ENCODE measurements around the gene PRSS33.

PRSS33 gene

DNA sequence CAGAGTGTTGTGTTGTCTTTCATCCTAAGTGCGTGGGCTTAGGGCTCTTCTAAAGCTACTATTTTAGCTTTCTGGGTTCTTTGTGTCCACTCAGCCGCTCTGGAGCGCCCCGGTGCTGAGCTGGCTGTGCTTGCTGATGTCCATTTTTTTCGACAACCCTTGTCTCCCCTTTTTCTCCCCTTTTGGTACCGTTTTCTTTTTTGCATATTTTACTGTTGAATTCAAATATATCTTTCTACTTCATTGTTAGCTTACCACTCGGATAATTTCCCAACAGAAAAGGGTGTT lies 33.7 kb downstream of the PRSS33 start:
- Histone ChIP-seq H3K4me3 (ENCODE audit: low read depth, low read length) (peak overlapping the region; percentile 91), H3K14ac (ENCODE audit: low read length) (peak overlapping the region; percentile 39), H2BK120ac (ENCODE audit: insufficient read depth, low read length, poor library complexity) (no peak overlapping the region), H2BK5ac (ENCODE audit: low read depth, low read length, poor library complexity) (no peak overlapping the region), H3K4ac (ENCODE audit: low read depth, low read length) (peak overlapping the region; percentile 100), H3K36me3 (ENCODE audit: control insufficient read depth in 1 of 2, insufficient read depth in 2 of 2, low read length in 2 of 2) (peaks cover 15 to 22% of the 10 kb centered on the region in 2 experiments), H4K8ac (ENCODE audit: low read depth, low read length) (no peak overlapping the region), H3K27me3 (ENCODE audit: insufficient read depth, low read length) (no peaks in the 10 kb centered on the region), H3K4me2 (ENCODE audit: low read length) (peak overlapping the region; percentile 91), H3K79me2 (ENCODE audit: control insufficient read depth, insufficient read depth, low read length, poor library complexity) (peaks cover 46% of the 10 kb centered on the region), H3K18ac (ENCODE audit: low read length) (no peak overlapping the region), H3K9ac (ENCODE audit: low read length) (peak overlapping the region; percentile 82), H3K23ac (ENCODE audit: low read length) (no peak overlapping the region), H2AFZ (ENCODE audit: insufficient read depth, low read length, poor library complexity) (no peak overlapping the region), H3K79me1 (ENCODE audit: low read length) (peaks cover 20% of the 10 kb centered on the region), H3K4me1 (ENCODE audit: control insufficient read depth in 1 of 2, insufficient read depth in 2 of 2, low read length in 2 of 2) (peaks cover 10 to 14% of the 10 kb centered on the region in 2 experiments), H2BK12ac (ENCODE audit: low read length) (no peak overlapping the region), H3K27ac (ENCODE audit: low read depth, low read length) (peak overlapping the region; percentile 99), H4K12ac (ENCODE audit: low read depth, low read length) (no peak overlapping the region), H4K91ac (ENCODE audit: low read depth, low read length) (no peak overlapping the region), H2AK5ac (ENCODE audit: low read length) (no peak overlapping the region), H3K9me3 (ENCODE audit: insufficient read depth, low read depth, low read length) (no peaks in the 10 kb centered on the region)
- DNase-seq, result no peak
- WGBS (ENCODE audit: extremely low coverage, insufficient coverage, insufficient read length), result no CpG with 5 or more reads among the region's 7 CpGs

DNA sequence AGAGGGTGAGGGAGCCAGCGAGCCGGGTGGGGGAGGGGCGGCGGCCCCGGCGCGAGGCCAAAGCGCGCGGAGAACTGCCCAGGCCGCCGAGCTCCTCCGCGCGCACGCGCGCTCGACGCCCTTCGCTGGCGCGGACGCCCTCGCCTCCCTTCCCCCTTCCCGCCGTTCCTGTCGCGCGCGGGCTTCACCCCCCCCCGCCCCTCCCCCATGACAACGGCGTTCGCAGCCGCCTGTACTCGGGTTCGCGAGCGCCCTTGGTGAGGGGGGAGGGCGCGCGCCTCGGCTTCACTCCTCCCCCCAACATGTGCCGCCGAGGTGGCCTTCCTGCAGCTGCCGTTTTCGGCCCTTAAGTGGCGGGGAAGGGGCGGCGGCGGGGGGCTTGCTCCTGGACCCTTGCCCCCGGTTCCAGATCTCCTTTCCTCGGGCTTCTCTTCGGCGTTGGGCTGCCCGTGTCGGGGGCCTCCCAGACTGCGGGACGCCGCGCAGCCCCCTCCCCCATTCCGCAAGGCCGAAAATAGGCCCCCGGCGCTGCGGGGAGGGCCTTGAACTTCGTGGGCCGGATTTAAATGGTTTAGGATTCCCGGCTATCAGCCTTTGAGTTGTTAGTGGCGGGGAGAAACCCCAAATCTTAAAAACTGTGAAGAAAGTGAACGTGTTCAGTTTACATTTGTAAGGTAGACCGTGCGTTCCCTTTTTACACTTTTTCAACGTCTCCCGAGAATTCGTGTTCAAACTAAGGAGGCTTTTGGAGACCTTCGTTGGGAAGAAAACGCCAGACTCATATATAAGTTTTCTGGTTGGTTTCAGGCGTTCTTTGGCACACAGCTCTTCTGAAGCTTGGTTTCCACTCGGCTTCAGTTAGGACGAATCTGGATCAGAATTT lies 34.3 kb downstream of the PRSS33 start:
- Histone ChIP-seq H3K23ac (ENCODE audit: low read length) (no peak overlapping the region), H3K79me1 (ENCODE audit: low read length) (peaks cover 20% of the 10 kb centered on the region), H3K4me1 (ENCODE audit: control insufficient read depth in 1 of 2, insufficient read depth in 2 of 2, low read length in 2 of 2) (peaks cover 10 to 14% of the 10 kb centered on the region in 2 experiments), H3K9ac (ENCODE audit: low read length) (peak overlapping the region; percentile 82), H2BK5ac (ENCODE audit: low read depth, low read length, poor library complexity) (peak overlapping the region; percentile 99), H4K8ac (ENCODE audit: low read depth, low read length) (peak overlapping the region; percentile 98), H2AFZ (ENCODE audit: insufficient read depth, low read length, poor library complexity) (peak overlapping the region; percentile 90), H2BK12ac (ENCODE audit: low read length) (peak overlapping the region; percentile 11), H3K79me2 (ENCODE audit: control insufficient read depth, insufficient read depth, low read length, poor library complexity) (peaks cover 46% of the 10 kb centered on the region), H3K14ac (ENCODE audit: low read length) (peak overlapping the region; percentile 98), H2AK5ac (ENCODE audit: low read length) (peak overlapping the region; percentile 96), H3K36me3 (ENCODE audit: control insufficient read depth in 1 of 2, insufficient read depth in 2 of 2, low read length in 2 of 2) (peaks cover 14 to 17% of the 10 kb centered on the region in 2 experiments), H3K4me2 (ENCODE audit: low read length) (peak overlapping the region; percentile 91), H3K18ac (ENCODE audit: low read length) (peak overlapping the region; percentile 100), H4K91ac (ENCODE audit: low read depth, low read length) (peak overlapping the region; percentile 98), H2BK120ac (ENCODE audit: insufficient read depth, low read length, poor library complexity) (peak overlapping the region; percentile 89), H3K27me3 (ENCODE audit: insufficient read depth, low read length) (no peaks in the 10 kb centered on the region), H3K27ac (ENCODE audit: low read depth, low read length) (peak overlapping the region; percentile 99), H3K4me3 (ENCODE audit: low read depth, low read length) (peak overlapping the region; percentile 91), H4K12ac (ENCODE audit: low read depth, low read length) (peak overlapping the region; percentile 97), H3K9me3 (ENCODE audit: insufficient read depth, low read depth, low read length) (no peaks in the 10 kb centered on the region), H3K4ac (ENCODE audit: low read depth, low read length) (peak overlapping the region; percentile 100)
- DNase-seq, result peak; percentile 65 to 75
- WGBS (ENCODE audit: extremely low coverage, insufficient coverage, insufficient read length), result no CpG with 5 or more reads among the region's 82 CpGs

DNA sequence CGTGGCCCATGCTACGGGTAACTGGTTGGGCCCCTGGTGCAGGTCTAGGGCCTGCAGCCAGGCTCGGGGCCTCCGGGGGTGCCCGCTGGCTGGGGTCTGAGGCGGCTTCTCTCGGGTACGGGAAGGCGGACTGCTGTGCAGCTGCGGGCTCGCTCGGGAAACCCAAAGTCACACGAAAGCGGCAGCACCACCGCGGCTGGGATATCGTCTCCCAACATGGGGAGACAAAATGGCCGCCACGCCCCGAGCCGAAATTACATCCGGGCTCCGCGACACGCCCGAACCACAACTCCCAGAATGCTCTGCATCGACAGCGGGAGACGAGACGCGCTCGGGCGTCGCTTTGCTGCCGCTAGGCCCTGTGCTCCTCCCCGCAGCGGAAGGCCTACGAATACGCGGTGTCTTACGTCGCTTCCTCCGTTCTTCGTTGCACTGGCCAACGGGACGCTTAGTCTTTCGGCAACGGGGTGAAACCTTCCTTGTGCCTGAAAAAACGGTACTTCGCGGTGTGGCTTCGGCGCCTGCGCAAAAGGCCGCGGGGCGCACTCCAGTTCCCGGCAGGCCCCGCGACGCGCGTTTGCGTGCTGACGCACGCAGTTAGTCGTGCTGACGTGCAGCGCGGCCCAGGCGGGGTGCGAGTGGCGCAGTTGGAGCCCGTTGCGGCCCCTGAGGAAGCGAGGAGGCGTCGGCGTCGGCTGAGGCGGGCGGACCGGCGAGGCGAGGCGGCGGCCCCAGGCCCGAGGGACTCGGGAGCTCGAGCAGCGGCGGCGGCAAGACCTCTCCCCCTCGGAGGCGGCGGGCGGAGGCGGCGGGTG lies 35.1 kb downstream of the PRSS33 start, which contains the start of gene SRRM2:
TSS of gene SRRM2 (plus strand) at position 604 of the 815 bp plus-strand sequence. CDS start 3,727 bp downstream, outside the sequence.
- H4K91ac ChIP-seq (ENCODE audit: low read depth, low read length), result peak within 1 kb of the TSS; percentile 98
- H2BK5ac ChIP-seq (ENCODE audit: low read depth, low read length, poor library complexity), result peak within 1 kb of the TSS; percentile 99
- H4K12ac ChIP-seq (ENCODE audit: low read depth, low read length), result peak within 1 kb of the TSS; percentile 97
- peak within 1 kb of the TSS; percentile 98 for H4K8ac ChIP-seq (ENCODE audit: low read depth, low read length)
- peaks cover 46% of the 10 kb centered on the region for H3K79me2 ChIP-seq (ENCODE audit: control insufficient read depth, insufficient read depth, low read length, poor library complexity)
- peaks cover 6 to 8% of the 10 kb centered on the region in 2 experiments for H3K36me3 ChIP-seq (ENCODE audit: control insufficient read depth in 1 of 2, insufficient read depth in 2 of 2, low read length in 2 of 2)
- H3K9ac ChIP-seq (ENCODE audit: low read length), result peak within 1 kb of the TSS; percentile 97
- H2AK5ac ChIP-seq (ENCODE audit: low read length), result peak within 1 kb of the TSS; percentile 96
- H2BK120ac ChIP-seq (ENCODE audit: insufficient read depth, low read length, poor library complexity), result peak within 1 kb of the TSS; percentile 89
- no CpG with 5 or more reads among the region's 99 CpGs for WGBS (ENCODE audit: extremely low coverage, insufficient coverage, insufficient read length)
- no peaks in the 10 kb centered on the region for H3K27me3 ChIP-seq (ENCODE audit: insufficient read depth, low read length)
- no peak within 1 kb of the TSS for H3K23ac ChIP-seq (ENCODE audit: low read length)
- peak within 1 kb of the TSS; percentile 99 for H3K27ac ChIP-seq (ENCODE audit: low read depth, low read length)
- peaks cover 20% of the 10 kb centered on the region for H3K79me1 ChIP-seq (ENCODE audit: low read length)
- peak within 1 kb of the TSS; percentile 100 for H3K4ac ChIP-seq (ENCODE audit: low read depth, low read length)
- peak within 1 kb of the TSS; percentile 91 for H3K4me3 ChIP-seq (ENCODE audit: low read depth, low read length)
- H3K4me2 ChIP-seq (ENCODE audit: low read length), result peak within 1 kb of the TSS; percentile 91
- peak; percentile 91 to 97 for DNase-seq
- peaks cover 10 to 14% of the 10 kb centered on the region in 2 experiments for H3K4me1 ChIP-seq (ENCODE audit: control insufficient read depth in 1 of 2, insufficient read depth in 2 of 2, low read length in 2 of 2)
- H3K14ac ChIP-seq (ENCODE audit: low read length), result peak within 1 kb of the TSS; percentile 99
- H2BK12ac ChIP-seq (ENCODE audit: low read length), result peak within 1 kb of the TSS; percentile 55
- H2AFZ ChIP-seq (ENCODE audit: insufficient read depth, low read length, poor library complexity), result peak within 1 kb of the TSS; percentile 99
- peak within 1 kb of the TSS; percentile 100 for H3K18ac ChIP-seq (ENCODE audit: low read length)
- H3K9me3 ChIP-seq (ENCODE audit: insufficient read depth, low read depth, low read length), result no peaks in the 10 kb centered on the region

DNA sequence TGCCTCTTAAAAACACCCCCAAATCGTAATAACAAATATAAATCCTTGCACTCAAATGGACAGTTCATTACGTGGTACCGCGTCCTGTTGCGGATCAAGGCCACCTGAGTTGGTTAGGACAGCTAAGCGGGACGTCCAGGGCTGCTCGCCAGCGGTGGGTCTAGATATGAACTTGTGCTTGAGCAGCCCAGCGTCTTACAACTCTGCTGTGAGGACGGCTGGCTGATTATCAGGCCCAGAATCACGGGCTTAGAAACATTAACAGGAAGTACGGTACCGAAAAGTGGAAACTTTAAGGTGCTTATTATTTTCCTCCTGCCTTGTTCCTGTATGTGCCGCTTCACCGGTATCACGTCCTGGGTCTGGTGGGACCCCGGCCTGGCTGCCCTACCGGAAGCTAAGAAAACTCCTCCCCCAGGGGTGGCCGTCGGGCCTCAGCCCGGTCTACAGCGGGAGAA lies 35.8 kb downstream of the PRSS33 start:
- Histone ChIP-seq H2BK5ac (ENCODE audit: low read depth, low read length, poor library complexity) (peak overlapping the region; percentile 90), H2BK120ac (ENCODE audit: insufficient read depth, low read length, poor library complexity) (peak overlapping the region; percentile 81), H2BK12ac (ENCODE audit: low read length) (no peak overlapping the region), H4K91ac (ENCODE audit: low read depth, low read length) (peak overlapping the region; percentile 97), H3K36me3 (ENCODE audit: control insufficient read depth in 1 of 2, insufficient read depth in 2 of 2, low read length in 2 of 2) (peaks cover 5 to 6% of the 10 kb centered on the region in 2 experiments), H3K4me3 (ENCODE audit: low read depth, low read length) (peak overlapping the region; percentile 91), H2AFZ (ENCODE audit: insufficient read depth, low read length, poor library complexity) (peak overlapping the region; percentile 78), H3K79me1 (ENCODE audit: low read length) (peaks cover 20% of the 10 kb centered on the region), H3K4me1 (ENCODE audit: control insufficient read depth in 1 of 2, insufficient read depth in 2 of 2, low read length in 2 of 2) (peaks cover 10 to 14% of the 10 kb centered on the region in 2 experiments), H3K79me2 (ENCODE audit: control insufficient read depth, insufficient read depth, low read length, poor library complexity) (peaks cover 44% of the 10 kb centered on the region), H3K27me3 (ENCODE audit: insufficient read depth, low read length) (no peaks in the 10 kb centered on the region), H3K4ac (ENCODE audit: low read depth, low read length) (peak overlapping the region; percentile 89), H3K18ac (ENCODE audit: low read length) (peak overlapping the region; percentile 80), H3K27ac (ENCODE audit: low read depth, low read length) (peak overlapping the region; percentile 99), H3K14ac (ENCODE audit: low read length) (peak overlapping the region; percentile 94), H3K4me2 (ENCODE audit: low read length) (peak overlapping the region; percentile 61), H3K9me3 (ENCODE audit: insufficient read depth, low read depth, low read length) (no peaks in the 10 kb centered on the region), H2AK5ac (ENCODE audit: low read length) (peak overlapping the region; percentile 70), H4K12ac (ENCODE audit: low read depth, low read length) (peak overlapping the region; percentile 97), H3K23ac (ENCODE audit: low read length) (no peak overlapping the region), H4K8ac (ENCODE audit: low read depth, low read length) (peak overlapping the region; percentile 98), H3K9ac (ENCODE audit: low read length) (peak overlapping the region; percentile 89)
- DNase-seq, result peak in 1 of 2 donors; percentile 43
- WGBS (ENCODE audit: extremely low coverage, insufficient coverage, insufficient read length), result no CpG with 5 or more reads among the region's 23 CpGs
